GM12873 (cell line): ENCODE data around the gene SSRP1.

Source experiments
- TF ChIP-seq, protein P1 (sequence below): IDR thresholded peaks from 2 replicates; pipeline ENCODE4 v1.5.1; 2012; ENCODE audit warnings: low read depth, mild to moderate bottlenecking, moderate library complexity, low read length, control low read depth; ENCODE audit not compliant: insufficient read depth; ENCODE audit errors: missing control alignments

The SSRP1 gene

DNA sequence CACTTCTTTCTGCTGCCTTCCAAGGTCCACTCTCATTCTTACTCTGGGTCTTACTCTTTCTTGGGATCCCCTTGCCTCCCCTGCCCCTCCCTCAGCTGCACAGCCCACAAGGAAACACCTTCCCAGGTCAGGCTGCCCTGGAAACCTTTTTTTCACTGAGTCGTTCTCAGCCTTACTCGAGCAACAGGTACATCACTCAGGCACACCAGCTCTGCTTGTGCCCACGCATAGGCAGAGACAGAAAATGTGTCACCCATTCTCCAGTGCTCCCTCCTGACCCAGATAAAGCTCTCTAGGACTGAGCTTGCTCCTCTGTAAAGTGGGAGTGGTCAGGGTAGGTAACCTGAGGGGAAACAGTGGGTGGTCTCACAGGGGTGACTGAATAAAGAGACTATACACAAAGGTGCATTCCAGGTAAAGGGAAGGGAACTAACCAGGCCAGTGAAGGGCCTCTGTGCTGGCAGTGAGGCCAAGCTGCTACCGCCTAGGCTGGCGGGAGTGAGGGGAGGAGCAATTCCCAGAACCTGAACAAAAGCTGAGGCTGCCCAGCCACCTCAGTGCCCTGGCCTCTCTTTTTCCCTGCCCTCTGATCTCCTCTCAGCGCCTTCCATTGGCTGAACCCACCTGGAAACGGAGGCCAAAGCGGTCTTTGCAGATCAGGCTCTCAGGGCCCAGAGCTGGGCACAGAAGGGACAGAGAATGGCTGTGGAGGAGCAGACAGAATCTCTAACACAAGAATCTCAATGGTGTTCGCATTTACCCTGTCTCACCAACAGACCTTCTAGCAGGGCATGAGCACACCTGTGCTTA lies 29.4 kb upstream of the SSRP1 start:
- TF ChIP-seq, protein P1, sequence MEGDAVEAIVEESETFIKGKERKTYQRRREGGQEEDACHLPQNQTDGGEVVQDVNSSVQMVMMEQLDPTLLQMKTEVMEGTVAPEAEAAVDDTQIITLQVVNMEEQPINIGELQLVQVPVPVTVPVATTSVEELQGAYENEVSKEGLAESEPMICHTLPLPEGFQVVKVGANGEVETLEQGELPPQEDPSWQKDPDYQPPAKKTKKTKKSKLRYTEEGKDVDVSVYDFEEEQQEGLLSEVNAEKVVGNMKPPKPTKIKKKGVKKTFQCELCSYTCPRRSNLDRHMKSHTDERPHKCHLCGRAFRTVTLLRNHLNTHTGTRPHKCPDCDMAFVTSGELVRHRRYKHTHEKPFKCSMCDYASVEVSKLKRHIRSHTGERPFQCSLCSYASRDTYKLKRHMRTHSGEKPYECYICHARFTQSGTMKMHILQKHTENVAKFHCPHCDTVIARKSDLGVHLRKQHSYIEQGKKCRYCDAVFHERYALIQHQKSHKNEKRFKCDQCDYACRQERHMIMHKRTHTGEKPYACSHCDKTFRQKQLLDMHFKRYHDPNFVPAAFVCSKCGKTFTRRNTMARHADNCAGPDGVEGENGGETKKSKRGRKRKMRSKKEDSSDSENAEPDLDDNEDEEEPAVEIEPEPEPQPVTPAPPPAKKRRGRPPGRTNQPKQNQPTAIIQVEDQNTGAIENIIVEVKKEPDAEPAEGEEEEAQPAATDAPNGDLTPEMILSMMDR, result no peak

DNA sequence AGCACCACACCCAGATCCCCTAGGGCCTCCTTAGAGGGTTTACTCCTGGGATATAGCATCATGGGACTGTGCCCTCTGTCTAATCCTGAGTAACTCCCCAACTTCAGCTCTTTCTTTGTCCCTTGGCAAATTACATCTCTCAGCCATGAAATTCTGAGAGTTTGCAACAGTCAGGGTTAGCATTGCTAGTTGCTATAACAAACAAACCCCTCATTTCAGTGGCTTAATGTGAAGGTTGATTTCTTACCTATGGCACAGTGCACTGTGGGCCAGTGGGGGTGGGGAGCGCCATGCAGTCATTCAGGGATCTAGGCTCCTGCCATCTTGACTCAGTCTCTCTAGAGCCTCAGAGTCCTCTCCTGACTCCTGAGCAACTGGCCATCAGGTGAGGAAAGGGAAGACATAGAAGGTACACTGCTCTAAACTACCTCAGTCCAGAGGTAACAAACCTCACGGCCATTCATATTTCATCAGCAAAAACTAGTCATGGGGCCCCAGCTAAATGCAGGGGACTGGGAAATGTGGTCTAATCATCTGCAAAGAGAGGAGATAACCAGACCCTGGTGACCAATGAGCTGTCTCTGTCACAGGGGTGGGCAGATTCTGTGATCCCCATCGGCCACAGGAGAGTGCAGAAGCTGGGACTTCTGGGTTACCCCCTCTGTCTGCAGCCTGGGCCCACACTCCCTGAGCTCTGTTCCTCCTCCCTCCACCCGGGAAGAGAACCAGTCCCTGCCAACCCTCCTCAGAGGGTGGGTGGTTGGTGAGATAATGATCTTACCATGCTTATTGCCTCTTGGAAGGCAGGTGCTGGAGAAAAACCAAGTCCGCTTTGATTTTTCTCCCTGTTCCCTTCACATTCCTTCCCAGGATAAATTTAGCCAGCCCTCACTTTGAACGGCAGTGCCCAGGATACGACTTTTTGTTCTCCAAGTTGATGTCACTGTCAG lies 27.7 kb upstream of the SSRP1 start:
- TF ChIP-seq, protein P1, result no peak

DNA sequence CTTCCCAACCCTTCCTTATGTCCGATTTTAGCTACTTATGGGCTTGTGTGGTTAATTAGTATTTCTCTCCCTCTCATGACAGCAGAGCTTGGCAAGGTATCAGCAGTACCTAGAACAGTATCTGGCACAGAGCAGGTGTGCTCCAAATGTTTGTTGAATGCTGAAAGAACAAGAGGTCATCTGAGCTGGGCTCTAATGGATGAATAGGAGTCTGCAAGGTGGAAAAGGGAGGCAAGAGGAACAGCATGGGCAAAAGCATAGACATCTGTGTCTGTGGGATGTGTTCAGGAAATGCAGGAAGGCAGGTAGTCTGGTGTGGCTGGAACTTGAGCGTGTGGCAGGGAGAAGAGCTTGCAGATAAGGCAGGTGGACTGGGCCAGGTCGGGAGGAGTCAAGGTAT lies 26.2 kb upstream of the SSRP1 start:
- TF ChIP-seq, protein P1, result no peak

DNA sequence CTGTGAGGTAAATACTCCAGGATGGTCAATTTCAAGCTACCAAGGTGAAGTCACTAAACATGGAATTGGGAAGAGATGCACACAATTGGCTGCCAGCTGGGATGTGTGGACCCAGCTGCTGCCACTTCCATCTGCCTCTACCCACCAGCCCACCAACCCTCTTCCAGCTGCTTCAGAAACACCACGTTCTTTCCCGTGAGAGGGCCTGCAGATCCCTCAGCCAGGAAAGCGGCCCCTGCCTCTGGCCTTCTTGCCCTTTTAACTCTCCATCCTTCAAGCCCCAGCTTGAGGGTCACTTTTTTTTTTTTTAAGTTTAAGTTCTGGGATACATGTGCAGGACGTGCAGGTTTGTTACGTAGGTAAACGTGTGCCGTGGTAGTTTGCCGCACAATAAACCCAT lies 25.3 kb upstream of the SSRP1 start:
- TF ChIP-seq, protein P1, result no peak

DNA sequence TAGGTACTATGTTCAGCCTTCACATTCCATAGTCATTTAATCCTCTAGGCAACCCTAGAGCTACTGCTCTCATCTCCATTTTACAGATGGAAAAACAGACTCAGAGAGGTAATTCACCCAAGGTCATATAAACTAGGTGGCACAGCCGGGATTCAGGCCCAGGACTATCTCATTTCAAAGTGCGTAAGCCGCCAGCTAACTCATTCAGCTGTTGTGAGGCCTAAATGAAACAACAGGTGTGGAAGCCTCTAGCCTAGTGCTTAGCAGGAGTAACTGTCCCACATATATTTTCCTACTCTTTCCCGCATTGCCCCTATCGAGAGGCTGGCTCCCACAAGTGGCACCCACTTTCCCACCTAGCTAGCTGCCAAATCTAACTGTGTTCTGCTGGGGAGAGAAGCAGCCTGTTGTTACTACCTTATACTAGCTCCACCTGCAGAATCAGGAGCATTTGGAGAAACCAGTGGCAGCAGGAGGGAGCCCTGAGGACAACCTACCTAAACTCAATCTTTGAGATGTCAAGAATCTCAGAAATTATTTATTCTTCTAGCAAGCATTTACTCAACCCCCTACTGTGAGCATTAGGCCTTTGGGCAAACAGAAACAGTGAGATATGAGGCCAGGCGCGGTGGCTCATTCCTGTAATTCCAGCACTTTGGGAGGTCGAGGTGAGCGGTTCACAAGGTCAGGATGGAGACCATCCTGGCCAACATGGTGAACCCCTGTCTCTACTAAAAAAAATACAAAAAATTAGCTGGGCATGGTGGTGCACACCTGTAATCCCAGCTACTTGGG lies 24.4 kb upstream of the SSRP1 start:
- TF ChIP-seq, protein P1, result no peak

DNA sequence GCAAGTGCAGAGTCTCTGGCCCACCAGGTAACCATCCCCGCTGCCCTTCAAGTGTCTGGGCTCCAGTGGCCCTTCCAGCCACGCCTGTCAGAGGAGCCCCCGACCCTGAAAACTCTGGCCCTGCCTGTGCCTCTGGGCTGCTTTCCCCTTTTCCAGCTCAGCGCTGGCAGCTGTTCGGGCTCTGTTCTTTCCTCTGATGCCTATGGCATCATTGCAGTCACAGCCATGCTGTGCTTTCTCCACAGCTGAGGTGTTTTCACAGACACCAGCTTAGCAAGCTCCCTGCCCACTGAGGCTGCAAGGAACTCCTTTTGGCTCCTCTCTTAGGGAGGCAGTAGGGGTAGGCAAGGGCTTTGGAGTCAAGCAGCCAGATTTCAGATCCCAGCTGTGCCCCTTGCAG lies 23.7 kb upstream of the SSRP1 start:
- TF ChIP-seq, protein P1, result no peak
